Mesenchymal stem cell (in vitro differentiated cells and primary cell): ENCODE data around the gene RIMBP3C.
"Not testable (repeated sequence)": the region's sequence is repeated elsewhere in the genome, so short reads cannot be mapped to it uniquely, and the experiment has no call there.

Experiments
- DNase-seq: peaks from one replicate; pipeline ENCODE4 v3.0.0-alpha.2; 2013
- H2AFZ ChIP-seq: one replicate; pipeline ENCODE4 v1.6.1; 2013; ENCODE audit warnings: low read depth, mild to moderate bottlenecking, control low read depth, inconsistent platforms, low read length, moderate library complexity
- H2AK5ac ChIP-seq: 2 replicates; pipeline ENCODE4 v1.6.1; 2013; ENCODE audit warnings: low read length, moderate library complexity, mild to moderate bottlenecking, inconsistent platforms; ENCODE audit not compliant: severe bottlenecking
- H2BK120ac ChIP-seq: one replicate; pipeline ENCODE4 v1.6.1; 2013; ENCODE audit warnings: low read depth, mild to moderate bottlenecking, inconsistent platforms, low read length, moderate library complexity
- H2BK12ac ChIP-seq, 2 experiments: one replicate each; pipeline ENCODE4 v1.6.1; 2013; ENCODE audit warnings: inconsistent platforms in 2 of 2, low read length in 2 of 2, mild to moderate bottlenecking in 2 of 2, moderate library complexity in 2 of 2, control low read depth in 1 of 2
- H2BK15ac ChIP-seq: one replicate; pipeline ENCODE4 v1.6.1; 2013; ENCODE audit warnings: mild to moderate bottlenecking, low read depth, inconsistent platforms; ENCODE audit not compliant: poor library complexity, severe bottlenecking
- H2BK5ac ChIP-seq: 2 replicates; pipeline ENCODE4 v1.6.1; 2013; ENCODE audit warnings: low read depth, mild to moderate bottlenecking, low read length, control low read depth, inconsistent platforms; ENCODE audit not compliant: poor library complexity, severe bottlenecking
- H3K14ac ChIP-seq, 2 experiments: one replicate each; pipeline ENCODE4 v1.6.1; 2013; ENCODE audit warnings: inconsistent platforms in 2 of 2, low read length in 2 of 2, control low read depth in 1 of 2, mild to moderate bottlenecking in 1 of 2, moderate library complexity in 1 of 2
- H3K18ac ChIP-seq, 2 experiments: one replicate each; pipeline ENCODE4 v1.6.1; 2013; ENCODE audit warnings: inconsistent platforms in 2 of 2, low read length in 2 of 2, control low read depth in 1 of 2, low read depth in 1 of 2, mild to moderate bottlenecking in 1 of 2
- H3K23ac ChIP-seq, 2 experiments: one replicate each; pipeline ENCODE4 v1.6.1; 2013; ENCODE audit warnings: inconsistent platforms in 2 of 2, low read length in 2 of 2, mild to moderate bottlenecking in 2 of 2, moderate library complexity in 2 of 2, control low read depth in 1 of 2
- H3K27ac ChIP-seq: 2 replicates; pipeline ENCODE4 v1.5.1; 2013; ENCODE audit warnings: mild to moderate bottlenecking, moderate library complexity, low read length, control low read depth, inconsistent platforms; ENCODE audit not compliant: poor library complexity, severe bottlenecking
- H3K27me3 ChIP-seq, 2 experiments: 2 replicates each; pipeline versions ENCODE4 v1.6.1 to v1.7.0; 2013; ENCODE audit warnings: low read length in 2 of 2, mild to moderate bottlenecking in 2 of 2, moderate library complexity in 2 of 2, control low read depth in 1 of 2, inconsistent platforms in 1 of 2; ENCODE audit not compliant: control insufficient read depth in 1 of 2, insufficient read depth in 1 of 2
- H3K36me3 ChIP-seq, 2 experiments: 2 replicates each; pipeline versions ENCODE4 v1.6.1 to v1.7.0; 2013; ENCODE audit warnings: low read length in 2 of 2, control low read depth in 1 of 2, inconsistent platforms in 1 of 2, low read depth in 1 of 2, mild to moderate bottlenecking in 1 of 2; ENCODE audit not compliant: insufficient read depth in 2 of 2, control insufficient read depth in 1 of 2
- H3K4ac ChIP-seq, 2 experiments: one replicate each; pipeline ENCODE4 v1.6.1; 2013; ENCODE audit warnings: inconsistent platforms in 2 of 2, low read length in 2 of 2, mild to moderate bottlenecking in 2 of 2, moderate library complexity in 2 of 2, control low read depth in 1 of 2, low read depth in 1 of 2
- H3K4me1 ChIP-seq: 2 replicates; pipeline ENCODE4 v1.6.1; 2013; ENCODE audit warnings: low read depth, low read length, control low read depth; ENCODE audit not compliant: control insufficient read depth, insufficient read depth
- H3K4me2 ChIP-seq: 2 replicates; pipeline ENCODE4 v1.6.1; 2013; ENCODE audit warnings: low read length, mild to moderate bottlenecking, inconsistent platforms; ENCODE audit not compliant: poor library complexity, severe bottlenecking
- H3K4me3 ChIP-seq, 2 experiments: 2 replicates each; pipeline versions ENCODE4 v1.5.1 to v1.7.0; 2013; ENCODE audit warnings: low read length in 2 of 2, mild to moderate bottlenecking in 2 of 2, control low read depth in 1 of 2, low read depth in 1 of 2; ENCODE audit not compliant: insufficient read depth in 1 of 2
- H3K79me1 ChIP-seq: replicated peaks from 2 replicates; pipeline ENCODE4 v1.6.1; 2013; ENCODE audit warnings: mild to moderate bottlenecking, control low read depth, low read length, inconsistent platforms; ENCODE audit not compliant: poor library complexity, severe bottlenecking
- H3K9ac ChIP-seq: 2 replicates; pipeline ENCODE4 v1.7.0; 2013; ENCODE audit warnings: mild to moderate bottlenecking, low read length, moderate library complexity
- H3K9me3 ChIP-seq: 2 replicates; pipeline ENCODE4 v1.7.0; 2013; ENCODE audit warnings: mild to moderate bottlenecking, low read length; ENCODE audit not compliant: control insufficient read depth
- H4K8ac ChIP-seq: one replicate; pipeline ENCODE4 v1.6.1; 2013; ENCODE audit warnings: inconsistent platforms, mild to moderate bottlenecking, low read length, moderate library complexity
- H4K91ac ChIP-seq: one replicate; pipeline ENCODE4 v1.6.1; 2013; ENCODE audit warnings: mild to moderate bottlenecking, low read length, inconsistent platforms
- WGBS: methylation state at CpG from one replicate; pipeline ENCODE4 v1.1.7; 2013; ENCODE audit warnings: mixed read lengths; 5-methylcytosine and 5-hydroxymethylcytosine counted together

Gene RIMBP3C

DNA sequence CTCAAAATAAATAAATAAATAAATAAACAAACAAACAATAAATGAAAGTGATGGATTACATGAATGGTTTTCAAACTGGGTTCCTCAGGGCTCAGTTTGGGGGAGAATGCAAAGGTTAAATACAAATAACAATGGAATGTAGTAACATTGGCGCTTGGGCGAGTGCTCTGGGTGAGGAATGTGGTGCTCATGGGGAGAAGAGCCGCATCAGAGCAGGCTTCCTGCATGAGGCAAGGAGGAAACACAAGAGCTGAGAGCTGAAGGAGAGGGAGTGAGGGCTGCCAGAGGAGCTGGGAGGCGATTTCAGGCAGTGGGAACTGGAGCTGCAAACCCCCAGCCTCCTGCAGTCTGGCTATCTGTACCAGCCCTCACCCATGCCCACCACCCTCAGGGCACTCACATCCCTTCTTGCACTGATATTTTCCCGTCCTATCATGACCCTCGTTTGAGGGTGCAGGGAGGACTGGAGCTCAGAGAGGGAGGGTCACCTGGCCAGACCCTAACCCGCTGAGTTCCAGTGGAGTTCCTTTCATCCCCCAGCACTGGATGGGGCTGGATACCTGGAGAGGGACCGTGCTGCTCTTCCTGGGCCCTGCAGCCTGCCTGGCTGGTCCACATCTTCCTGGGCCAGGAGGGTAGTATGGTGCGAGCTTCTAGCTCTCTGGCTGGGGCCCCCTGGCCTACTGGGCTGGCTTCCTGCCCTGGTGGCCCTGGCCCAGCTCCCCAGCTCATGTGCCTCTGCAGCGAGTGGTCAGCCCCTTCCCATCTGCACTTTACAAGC is 8.3 kb upstream of the RIMBP3C start:
- H2BK120ac ChIP-seq, H3K9ac ChIP-seq, H3K14ac ChIP-seq, H4K91ac ChIP-seq, H3K27me3 ChIP-seq, H2BK12ac ChIP-seq, H2AK5ac ChIP-seq, H2AFZ ChIP-seq, H3K4me2 ChIP-seq, H3K36me3 ChIP-seq, DNase-seq, H3K23ac ChIP-seq, H3K9me3 ChIP-seq, H3K4ac ChIP-seq, H3K27ac ChIP-seq, H2BK5ac ChIP-seq, H2BK15ac ChIP-seq, H4K8ac ChIP-seq, H3K79me1 ChIP-seq, H3K4me3 ChIP-seq, H3K4me1 ChIP-seq: not testable (repeated sequence)
- H3K18ac ChIP-seq = peak overlapping the region in 1 of 2 experiments; percentile 34
- 40% methylated on average over 1 of the region's 10 CpGs for WGBS

DNA sequence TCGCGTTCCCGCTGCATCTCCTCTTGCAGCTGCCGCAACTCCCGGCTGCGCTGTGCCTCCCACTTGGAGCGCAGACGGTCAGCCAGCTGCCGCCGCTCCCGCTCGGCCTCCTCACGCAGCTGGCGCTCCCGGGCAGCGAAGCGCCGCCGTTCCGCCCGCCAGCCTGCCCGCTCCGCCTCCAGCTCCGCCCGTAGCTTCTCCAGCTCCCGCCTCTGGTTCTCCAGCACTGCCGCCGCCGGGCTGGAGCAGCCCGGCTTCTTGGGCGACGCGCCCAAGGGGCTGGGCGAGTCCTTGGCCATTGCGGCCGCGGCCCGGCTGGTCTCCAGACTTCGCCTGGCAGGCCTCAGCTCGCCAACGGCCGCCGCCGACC is 598 bp downstream of the RIMBP3C start:
- H2BK15ac ChIP-seq, H3K4me3 ChIP-seq, DNase-seq, H2BK120ac ChIP-seq, H3K9me3 ChIP-seq, H3K4me2 ChIP-seq, H2BK12ac ChIP-seq, H3K4ac ChIP-seq, H3K79me1 ChIP-seq, H3K9ac ChIP-seq, H3K27ac ChIP-seq, H4K91ac ChIP-seq, H3K23ac ChIP-seq, H2AK5ac ChIP-seq, H3K14ac ChIP-seq, H3K18ac ChIP-seq, H3K27me3 ChIP-seq, H3K36me3 ChIP-seq, H2AFZ ChIP-seq, H4K8ac ChIP-seq, H2BK5ac ChIP-seq, H3K4me1 ChIP-seq: not testable (repeated sequence)
- no CpG with 5 or more reads among the region's 44 CpGs for WGBS

DNA sequence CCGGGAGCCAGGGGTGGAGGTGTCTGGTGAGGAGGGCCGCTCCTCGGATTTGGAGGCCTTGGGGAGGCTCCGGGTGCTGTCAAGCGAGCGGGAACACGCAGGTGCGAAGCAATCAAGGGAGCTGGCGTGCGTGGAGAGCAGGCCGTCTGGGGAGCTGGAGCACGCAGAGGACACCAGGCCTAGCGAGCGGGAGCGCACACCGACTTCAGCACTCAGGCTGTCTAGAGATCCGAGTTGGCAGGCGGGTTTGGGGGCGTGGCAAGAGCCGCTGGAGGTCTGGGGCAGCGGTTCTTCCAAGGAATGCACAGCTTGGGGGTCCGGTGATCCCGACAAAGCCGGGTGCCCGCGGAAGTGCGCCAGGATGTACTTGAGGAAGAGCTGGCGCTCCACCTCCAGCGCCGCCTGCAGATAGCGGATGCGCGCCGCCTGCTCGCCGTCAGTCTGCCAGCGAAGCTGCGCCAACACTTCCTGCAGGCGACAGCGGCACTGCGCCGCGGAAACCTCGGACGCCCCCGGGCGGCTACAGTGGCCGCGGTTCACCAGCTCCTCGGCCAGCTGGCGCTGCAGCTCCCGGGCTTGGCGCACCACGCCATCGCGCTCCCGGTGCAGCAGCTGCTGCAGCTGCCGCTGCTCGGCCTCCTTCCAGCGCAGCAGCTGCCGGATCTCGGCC is 1.1 kb downstream of the RIMBP3C start:
- not testable (repeated sequence) for H4K8ac ChIP-seq, H2AK5ac ChIP-seq, H3K27me3 ChIP-seq, H3K4me2 ChIP-seq, H3K23ac ChIP-seq, H3K4me1 ChIP-seq, H3K4me3 ChIP-seq, H2AFZ ChIP-seq, H3K9me3 ChIP-seq, H2BK5ac ChIP-seq, H3K79me1 ChIP-seq, H3K4ac ChIP-seq, H2BK15ac ChIP-seq, DNase-seq, H4K91ac ChIP-seq, H3K14ac ChIP-seq, H2BK120ac ChIP-seq, H3K36me3 ChIP-seq, H3K9ac ChIP-seq, H3K18ac ChIP-seq, H2BK12ac ChIP-seq, H3K27ac ChIP-seq
- WGBS = no CpG with 5 or more reads among the region's 62 CpGs

DNA sequence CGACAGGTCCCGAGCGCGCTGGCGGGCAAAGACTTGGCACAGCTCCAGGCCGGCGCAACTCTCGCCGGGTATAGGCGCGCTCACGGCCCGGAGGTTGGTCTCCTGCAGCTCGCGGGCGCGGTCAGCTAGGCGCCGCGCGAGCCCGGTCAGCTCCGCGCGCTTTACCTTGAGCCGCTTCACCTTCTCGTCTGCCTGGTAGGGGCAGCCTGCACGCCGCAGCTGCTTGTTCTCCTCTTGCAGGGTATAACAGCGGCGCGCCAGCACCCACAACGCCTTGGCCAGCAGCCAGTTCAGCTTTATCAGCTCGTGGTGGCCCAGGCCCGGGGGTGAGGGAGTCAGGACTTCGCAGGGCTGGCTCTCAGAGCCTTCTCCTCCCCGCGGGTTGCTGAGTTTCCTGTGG is 1.7 kb downstream of the RIMBP3C start:
- not testable (repeated sequence) for H2BK5ac ChIP-seq, H2BK15ac ChIP-seq, H3K4me2 ChIP-seq, H3K27ac ChIP-seq, H3K4me1 ChIP-seq, H3K14ac ChIP-seq, H3K9me3 ChIP-seq, H2AK5ac ChIP-seq, H2AFZ ChIP-seq, H3K4ac ChIP-seq, H3K4me3 ChIP-seq, DNase-seq, H4K8ac ChIP-seq, H3K79me1 ChIP-seq, H3K27me3 ChIP-seq, H2BK12ac ChIP-seq, H3K9ac ChIP-seq, H3K18ac ChIP-seq, H3K36me3 ChIP-seq, H4K91ac ChIP-seq, H3K23ac ChIP-seq, H2BK120ac ChIP-seq
- no CpG with 5 or more reads among the region's 38 CpGs for WGBS
